Measurements from ENCODE around the gene MYLK3. TPM values are rescaled to one million over a fixed set of nuclear protein-coding genes. Genes with fewer than 3 reads are reported as not detected.
"Not testable (repeated sequence)": the region's sequence is repeated elsewhere in the genome, so short reads cannot be mapped to it uniquely, and the experiment has no call there.

Gene MYLK3
- total RNA-seq, 1 donor from 2014 or later: under 0.01 TPM

DNA sequence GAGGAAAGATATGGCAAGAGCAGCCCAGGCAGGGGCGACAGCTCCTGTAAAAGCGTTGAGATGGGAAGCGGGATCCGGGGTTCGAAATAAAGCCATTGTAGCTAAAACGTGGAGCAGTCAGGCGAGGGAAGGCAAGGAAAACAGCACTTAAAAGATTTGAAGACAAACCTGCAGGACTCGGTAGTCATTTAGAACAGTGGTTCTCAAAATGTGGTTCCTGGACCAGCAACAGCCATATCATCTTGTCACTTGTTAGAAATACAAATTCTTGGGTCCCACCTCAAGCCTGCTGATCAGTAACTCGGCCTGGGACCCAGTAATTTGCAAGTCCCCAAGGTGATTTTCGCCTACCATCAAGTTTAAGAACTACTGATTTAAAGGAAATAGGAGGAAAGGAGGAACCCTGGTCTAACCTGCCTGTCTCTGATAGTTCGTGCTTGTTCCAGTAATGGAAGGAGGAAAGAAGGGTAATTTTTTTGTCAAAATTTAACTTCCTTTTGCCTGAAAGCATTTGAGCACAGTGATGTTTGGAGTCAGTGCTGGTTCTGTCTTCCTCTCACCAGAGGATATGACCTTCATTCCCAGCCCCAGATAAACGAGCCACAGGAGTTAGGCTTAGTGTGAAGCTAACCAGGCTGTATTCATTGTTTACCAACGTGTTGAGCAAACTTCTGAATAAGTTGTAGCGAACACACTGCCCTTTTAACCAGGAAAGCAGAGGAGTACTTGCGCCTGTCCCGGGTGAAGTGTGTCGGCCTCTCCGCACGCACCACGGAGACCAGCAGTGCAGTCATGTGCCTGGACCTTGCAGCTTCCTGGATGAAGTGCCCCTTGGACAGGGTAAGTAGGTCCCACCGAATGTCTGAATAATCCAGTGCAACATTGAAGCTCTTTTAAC is 57.6 kb downstream of the MYLK3 start:
- peak; percentile 55 to 64 for DNase-seq (ENCODE audit: low read depth in 2 of 2)

DNA sequence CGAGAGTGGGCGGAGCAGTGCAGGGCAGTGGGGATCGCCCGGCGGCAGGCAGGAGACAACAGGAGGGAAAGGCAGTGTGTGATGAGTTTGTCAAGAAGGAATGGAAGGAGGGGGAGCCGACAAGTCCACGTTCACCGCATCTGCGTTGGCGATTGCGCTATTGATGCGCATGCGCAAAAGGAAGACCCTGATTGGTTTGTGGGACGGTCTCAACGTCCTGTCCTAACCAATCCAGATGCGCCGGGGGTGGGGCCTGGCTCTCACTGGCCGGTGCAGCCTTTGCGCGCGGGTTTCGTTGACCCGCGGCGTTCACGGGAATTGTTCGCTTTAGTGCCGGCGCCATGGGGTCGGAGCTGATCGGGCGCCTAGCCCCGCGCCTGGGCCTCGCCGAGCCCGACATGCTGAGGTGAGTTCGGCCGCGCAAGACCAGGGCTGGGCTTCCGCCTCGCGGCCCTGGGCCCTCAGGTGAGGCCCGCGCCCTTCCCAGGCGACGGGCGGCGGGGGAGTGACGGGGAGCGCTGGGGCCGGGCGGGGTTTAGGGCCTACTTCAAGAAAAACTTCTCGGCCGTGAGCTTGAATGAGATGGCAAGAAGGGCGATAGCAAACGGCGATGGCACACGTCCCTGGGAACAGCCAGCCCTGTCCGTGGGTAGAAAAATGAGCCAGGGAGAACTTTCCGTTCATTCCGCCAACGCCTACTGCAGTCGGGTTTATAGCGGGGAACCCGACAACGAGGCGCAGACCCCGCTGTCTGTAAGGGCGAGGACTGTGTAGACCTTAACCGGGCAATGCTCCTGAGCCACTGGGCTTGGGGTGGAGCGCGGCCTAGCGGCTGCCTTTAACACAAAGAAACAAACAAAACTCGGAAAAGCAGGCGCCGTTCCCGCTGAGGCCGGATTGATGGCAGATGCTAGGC is 58.5 kb downstream of the MYLK3 start, which contains the start of gene ORC6:
Gene ORC6 (plus strand): TSS at position 295 of the 916 bp plus-strand sequence. CDS start 47 bp downstream, at position 342.
- DNase-seq (ENCODE audit: low read depth in 2 of 2): peak; percentile 97 to 98

DNA sequence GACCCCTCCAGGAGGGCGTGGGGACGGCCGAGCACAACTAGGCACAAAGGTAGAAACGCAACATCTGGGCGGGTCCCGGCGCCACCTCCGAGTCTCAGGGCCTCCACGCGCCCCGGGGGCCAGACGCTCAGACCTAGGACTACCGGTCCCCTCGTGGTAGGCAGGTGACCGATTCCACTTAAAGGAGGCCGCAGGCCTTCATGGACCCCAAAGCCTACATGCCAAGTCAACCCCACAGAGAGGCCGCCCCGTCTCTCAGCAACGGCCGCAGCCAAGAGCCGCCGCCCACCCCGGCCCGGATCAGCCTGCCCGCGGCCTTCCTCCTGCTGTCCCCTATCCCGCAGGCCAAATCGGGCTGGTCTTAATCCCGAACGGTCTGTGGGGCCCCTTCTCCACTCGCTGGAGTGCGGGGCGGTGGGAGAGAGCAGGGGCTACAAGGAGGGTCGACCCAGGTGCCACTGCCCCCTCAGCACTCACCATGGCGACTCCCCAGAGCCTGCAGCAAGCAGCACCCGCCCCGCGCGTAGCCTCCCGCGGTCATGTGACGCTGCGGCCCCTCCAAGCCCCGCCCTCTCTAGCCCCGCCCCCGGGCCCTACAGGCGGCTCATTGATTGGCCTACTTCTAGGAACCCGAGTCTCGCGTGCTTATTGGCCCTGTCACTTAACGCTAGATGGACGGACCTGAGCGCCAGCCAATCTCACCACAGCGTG is 59.3 kb downstream of the MYLK3 start, which contains the start of gene VPS35:
Gene VPS35 (minus strand): TSS at position 525 of the 711 bp plus-strand sequence. CDS start 45 bp downstream, at position 480.
- peak; percentile 99 for DNase-seq (ENCODE audit: low read depth in 2 of 2)

DNA sequence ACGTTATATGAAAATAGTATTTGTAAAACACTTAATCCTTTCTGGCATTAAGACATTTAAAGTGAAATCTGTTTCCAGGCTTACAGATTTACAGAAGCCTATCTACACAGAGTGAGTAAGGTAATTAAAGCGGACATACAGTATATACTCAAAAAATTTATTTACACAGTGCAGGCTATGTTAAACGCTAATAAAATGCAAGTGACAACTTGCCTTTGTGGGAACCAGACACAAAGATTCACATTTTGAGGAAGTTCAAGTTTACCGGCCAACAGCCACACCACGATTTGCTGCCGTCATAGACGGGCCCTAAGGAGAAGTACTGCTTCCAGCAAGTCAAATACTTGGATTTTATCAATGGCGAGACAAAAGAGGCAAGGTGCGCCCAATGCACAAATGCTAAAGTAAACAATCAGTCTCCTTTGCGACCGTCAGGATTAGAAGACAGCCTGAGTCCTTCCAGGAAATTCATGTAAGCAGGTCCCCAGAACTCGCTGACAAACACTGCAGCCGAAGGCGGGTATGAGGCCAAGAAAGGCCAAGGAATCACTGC is 60.0 kb downstream of the MYLK3 start:
- DNase-seq (ENCODE audit: low read depth in 2 of 2): peak; percentile 35 to 48

DNA sequence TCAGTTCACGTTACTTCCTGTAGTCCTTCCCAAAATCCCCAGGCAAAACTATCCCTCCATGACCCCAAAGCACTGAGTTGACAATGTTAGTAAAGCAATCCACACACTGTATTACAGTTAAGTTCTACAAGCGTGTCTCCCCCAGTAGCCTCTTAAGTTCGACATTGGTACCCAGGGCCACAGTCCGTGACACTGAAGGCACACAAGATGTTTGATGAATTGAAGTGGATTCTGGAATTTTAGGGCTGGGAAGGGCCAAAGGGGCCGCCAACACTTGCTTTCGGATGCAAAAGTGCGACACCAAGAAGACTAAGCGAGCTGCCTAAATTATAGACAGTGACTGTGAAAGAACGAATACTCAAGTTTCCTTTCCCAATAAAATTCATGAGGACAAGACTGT is 60.7 kb downstream of the MYLK3 start:
- no peak for DNase-seq (ENCODE audit: low read depth in 2 of 2)

DNA sequence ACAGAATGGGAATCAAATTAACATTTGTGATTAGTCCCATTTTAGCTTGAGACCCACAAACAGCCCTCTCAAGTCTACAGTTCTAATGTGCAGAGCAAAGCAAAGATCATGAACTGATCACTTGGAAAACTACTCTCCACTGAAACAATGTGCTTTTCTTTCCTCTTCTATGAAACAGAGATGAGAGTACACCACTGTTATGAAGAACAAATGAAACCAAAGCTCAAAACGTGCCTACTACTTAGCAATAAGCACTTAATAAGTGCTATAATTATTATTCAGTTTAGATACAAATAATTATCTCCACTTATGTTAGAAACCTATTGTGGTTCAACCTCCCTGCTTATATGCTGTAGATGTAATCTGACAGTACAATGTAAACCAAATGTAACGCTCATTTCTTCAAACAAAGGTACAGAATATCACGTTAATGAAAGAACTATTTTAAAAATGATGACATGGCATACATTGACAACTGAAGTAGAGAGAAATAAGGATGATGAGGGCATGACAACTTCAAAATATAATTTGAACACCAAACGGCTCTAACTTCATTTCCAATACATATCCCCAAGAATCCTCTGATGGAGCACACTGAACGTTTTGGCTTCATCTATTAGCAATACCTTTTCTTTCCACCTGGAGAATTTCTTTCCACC is 61.2 kb downstream of the MYLK3 start:
- DNase-seq (ENCODE audit: low read depth in 2 of 2): no peak

DNA sequence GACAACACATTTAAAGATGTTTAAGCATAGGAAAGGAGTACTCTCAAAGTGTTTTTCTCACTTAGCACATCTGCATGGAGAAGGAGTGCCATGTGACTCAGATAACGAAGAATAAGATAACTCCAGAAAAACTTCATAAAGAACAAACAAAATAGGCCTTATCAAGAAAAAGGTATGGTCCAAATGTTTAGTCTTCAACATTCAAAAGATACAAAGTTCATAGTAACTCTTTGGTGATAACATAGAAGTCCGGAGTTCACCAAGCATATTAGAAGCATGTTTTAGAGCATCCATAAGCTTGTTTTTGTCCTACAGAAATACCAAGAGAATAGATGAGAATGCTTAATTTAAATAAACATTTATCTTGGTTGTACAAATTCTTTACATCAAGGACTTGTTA is 66.3 kb downstream of the MYLK3 start:
- DNase-seq (ENCODE audit: low read depth in 2 of 2): not testable (repeated sequence)

DNA sequence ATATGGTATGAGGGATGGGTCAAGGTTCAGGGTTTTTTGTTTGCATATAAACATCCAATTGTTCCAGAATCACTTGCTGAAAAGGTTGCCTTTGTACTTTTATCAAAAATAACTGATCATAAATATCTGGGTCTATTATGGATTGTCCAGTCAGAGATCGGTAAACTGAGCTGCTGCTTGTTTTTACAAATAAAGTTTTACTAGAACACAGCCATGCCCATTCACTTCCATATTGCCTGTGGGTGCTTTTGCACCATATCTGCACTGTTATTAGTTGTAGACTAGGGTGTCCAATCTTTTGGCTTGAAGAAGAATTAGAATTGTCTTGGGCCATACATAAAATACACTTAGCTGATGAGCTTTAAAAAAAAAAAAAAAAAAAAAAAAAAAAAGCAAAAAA is 70.2 kb downstream of the MYLK3 start:
- DNase-seq (ENCODE audit: low read depth in 2 of 2): not testable (repeated sequence)

DNA sequence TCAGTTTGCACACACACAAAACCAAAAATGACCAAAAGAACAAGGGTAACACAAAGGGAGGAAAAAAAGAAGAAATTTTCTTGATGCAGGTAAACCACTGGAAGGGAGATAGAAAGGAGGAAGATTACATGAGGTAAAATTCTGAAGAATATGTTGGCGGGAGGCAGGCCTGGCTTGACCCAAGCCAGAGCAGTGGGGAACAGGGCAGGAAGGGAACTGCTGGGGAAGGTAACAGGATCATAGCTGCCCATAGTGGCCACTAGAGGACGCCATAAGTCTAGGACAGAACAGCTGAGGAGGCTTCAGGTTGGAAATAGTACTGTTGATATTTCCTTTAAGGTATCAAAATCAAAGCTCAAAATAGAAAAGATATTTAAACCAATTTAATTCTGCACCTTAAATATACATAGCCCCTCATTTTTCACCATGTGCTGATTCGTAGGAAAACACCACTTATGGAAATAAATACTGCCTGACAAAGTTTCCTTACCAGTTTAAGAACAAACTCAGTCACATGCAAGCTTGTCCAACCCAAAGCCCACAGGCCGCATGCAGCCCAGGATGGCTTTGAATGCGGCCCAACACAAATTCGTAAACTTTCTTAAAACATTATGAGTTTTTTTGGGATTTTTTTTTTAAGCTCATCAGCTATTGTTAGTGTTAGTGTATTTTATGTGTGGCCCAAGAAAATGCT is 74.7 kb downstream of the MYLK3 start:
- peak; percentile 70 to 83 for DNase-seq (ENCODE audit: low read depth in 2 of 2)

DNA sequence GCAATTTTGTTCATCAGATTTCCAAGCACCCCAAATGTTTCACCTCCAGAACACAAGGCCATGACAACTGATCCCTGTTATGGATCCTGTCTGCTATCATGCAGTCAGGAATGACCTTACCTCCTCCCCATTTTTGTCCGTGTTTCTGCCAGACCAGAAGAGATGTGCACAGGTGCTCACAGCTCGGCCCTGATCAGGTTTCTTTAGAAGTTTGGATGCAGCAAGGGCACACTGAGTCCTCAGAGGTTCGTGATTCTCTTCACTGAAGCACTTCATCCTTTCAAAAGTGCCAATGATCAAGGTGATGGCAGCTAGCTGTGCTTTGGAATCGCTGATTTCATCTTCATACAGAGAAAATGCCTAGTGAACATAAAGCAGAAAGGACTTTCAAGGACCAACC is 86.0 kb downstream of the MYLK3 start:
- no peak for DNase-seq (ENCODE audit: low read depth in 2 of 2)

DNA sequence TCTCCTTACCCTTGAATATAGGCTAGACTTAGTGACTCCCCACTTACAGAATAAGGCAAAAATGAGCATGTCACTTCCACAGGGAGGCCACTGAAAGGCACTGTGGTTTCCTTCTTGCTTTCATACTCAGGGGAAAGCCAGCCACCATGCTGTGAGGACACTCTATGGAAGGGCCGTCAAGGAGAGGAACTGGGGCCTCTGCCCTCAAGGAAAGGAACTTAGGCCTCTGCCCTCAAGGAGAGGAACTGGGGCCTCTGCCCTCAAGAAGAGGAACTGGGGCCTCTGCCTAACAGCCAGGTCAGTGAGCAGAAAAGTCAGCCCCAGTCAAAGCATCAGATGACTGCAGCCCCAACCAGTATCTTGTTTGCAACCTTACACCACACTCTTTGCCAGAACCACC is 89.2 kb downstream of the MYLK3 start:
- no peak for DNase-seq (ENCODE audit: low read depth in 2 of 2)

Other genes with a start within 250 kb of the MYLK3 start
- gene SHCBP1, start 127.0 kb downstream of the MYLK3 start, total RNA-seq: 3.0 and 10.7 TPM in 2 replicates
- 64.7 and 66.3 TPM in 2 replicates for gene VPS35, start 59.2 kb downstream of the MYLK3 start, total RNA-seq
- 2.4 and 5.4 TPM in 2 replicates for gene ORC6, start 58.7 kb downstream of the MYLK3 start, total RNA-seq
- 5.9 and 8.9 TPM in 2 replicates for gene C16orf87, start 82.8 kb upstream of the MYLK3 start, total RNA-seq
- gene GPT2, start 136.0 kb upstream of the MYLK3 start, total RNA-seq: 4.8 and 6.0 TPM in 2 replicates
- gene DNAJA2, start 225.3 kb upstream of the MYLK3 start, total RNA-seq: 49.7 and 58.9 TPM in 2 replicates